GM12878 (cell line): ENCODE measurements around the gene MAML2.

ENCODE experiments used
- CTCF ChIP-seq, 3 experiments: IDR thresholded peaks in 2 of 3; conservative IDR thresholded peaks in 1 of 3; 2 replicates each; pipeline ENCODE4 v1.5.1; 2011; ENCODE audit warnings: low read depth in 3 of 3, low read length in 3 of 3, mild to moderate bottlenecking in 3 of 3, control low read depth in 2 of 3, moderate library complexity in 2 of 3, inconsistent platforms in 1 of 3, mixed read lengths in 1 of 3; ENCODE audit not compliant: control insufficient read depth in 2 of 3, insufficient read depth in 1 of 3; ENCODE audit errors: extremely low read depth in 1 of 3
- POLR2A ChIP-seq: IDR thresholded peaks from 2 replicates; pipeline ENCODE4 v1.6.1; 2011; ENCODE audit warnings: low read depth, mild to moderate bottlenecking, low read length
- POLR2AphosphoS5 ChIP-seq: IDR thresholded peaks from 2 replicates; pipeline ENCODE4 v1.6.1; 2011; ENCODE audit warnings: mild to moderate bottlenecking, low read length, inconsistent platforms
- YY1 ChIP-seq: IDR thresholded peaks from 2 replicates; pipeline ENCODE4 v1.6.1; 2011; ENCODE audit warnings: low read depth, mild to moderate bottlenecking, low read length

- TF ChIP-seq YY1 (no peak), CTCF (IDR thresholded peaks at IDR 0.05 in 2 of 3, conservative IDR thresholded peaks at IDR 0.05 in 1 of 3; ENCODE audit: control insufficient read depth in 2 of 3, extremely low read depth in 1 of 3, insufficient read depth in 1 of 3, low read depth in 3 of 3, low read length in 3 of 3) (no peak), POLR2AphosphoS5 (no peak), POLR2A (no peak)
Measured at GRCh38 chr11:96043291-96043690, 299.7 kb downstream of the MAML2 start.
